ENCODE measurements around the gene IFFO2. TPM values are rescaled to one million over a fixed set of nuclear protein-coding genes. Genes with fewer than 3 reads are reported as not detected.

The IFFO2 gene
- total and polyA plus RNA-seq, 7 donors, result 1.2 to 35.0 (median 8.6) TPM

DNA sequence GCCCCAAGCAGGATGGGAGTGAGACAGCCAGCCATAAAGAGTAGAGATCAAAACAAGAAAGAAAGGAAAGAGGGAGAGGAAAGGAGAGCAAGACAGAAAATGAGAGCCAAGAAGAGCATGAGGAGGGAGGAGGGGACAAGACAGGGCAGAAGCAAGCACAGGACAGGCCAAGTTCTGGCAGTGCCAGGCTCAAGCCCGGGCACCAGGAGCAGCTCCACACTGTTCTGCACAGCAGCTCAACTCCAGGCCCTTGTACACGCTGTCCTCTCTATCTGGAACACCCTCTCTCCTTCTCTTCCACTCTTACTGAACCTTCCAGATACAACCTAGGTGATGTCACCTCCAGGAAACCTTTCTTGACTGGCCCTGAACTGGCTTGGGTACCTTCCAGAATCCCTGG, 11.7 kb downstream of the IFFO2 start:
- WGBS, 2 donors, result 51 to 82% methylated on average over 2 of the region's 2 CpGs
- TF ChIP-seq POLR2A (IDR thresholded peaks at IDR 0.05) (no peak), POLR2AphosphoS5 (IDR thresholded peaks at IDR 0.05) (peak in 2 of 4 donors; percentile 43 to 61), EP300 (IDR thresholded peaks at IDR 0.05) (peak in 1 of 4 donors; percentile 14)
- Histone ChIP-seq H3K27ac (peak overlapping the region; percentile 44 to 95 (median 81)), H3K4me3 (no peak overlapping the region), H3K4me1 (peaks cover 0 to 99% (median 94%) of the 10 kb centered on the region in 4 donors), H3K36me3 (no peaks in the 10 kb centered on the region), H3K9me3 (no peaks in the 10 kb centered on the region), H3K27me3 (no peaks in the 10 kb centered on the region)
- DNase-seq, result peak; percentile 85
- intact Hi-C loops (cut with DNase I), result no loop called here

DNA sequence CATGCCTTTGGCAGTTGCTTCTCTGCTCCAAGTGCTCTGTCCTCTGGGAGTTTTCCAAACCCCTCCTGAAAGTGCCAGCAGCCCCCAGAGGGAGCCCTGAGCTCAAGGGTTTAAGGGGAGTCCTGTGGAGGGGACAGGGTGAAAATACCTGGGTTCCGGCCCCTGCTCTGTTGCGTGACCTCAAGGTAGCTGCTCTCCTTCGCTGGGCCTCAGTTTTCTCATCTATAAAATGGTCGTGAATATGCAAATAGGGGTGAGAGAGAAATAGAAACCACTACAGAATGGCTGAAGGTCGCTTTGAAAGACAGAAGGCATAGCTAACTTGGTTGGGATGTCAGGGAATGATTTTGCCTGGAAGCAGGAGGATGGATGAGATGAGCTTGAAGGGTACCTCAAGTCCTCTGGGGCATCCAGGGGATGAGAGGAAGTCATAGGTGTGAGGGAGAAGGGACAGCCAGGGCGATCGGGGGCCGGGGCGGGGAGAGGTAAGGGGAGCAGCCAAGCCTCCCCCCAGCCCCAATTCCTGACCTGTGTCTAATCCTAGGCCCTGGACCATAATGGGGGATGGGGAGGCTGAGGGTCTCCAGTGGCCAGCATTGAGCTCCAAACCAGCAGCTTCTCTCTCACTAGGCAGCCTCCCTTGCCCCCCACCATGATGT, 12.4 kb downstream of the IFFO2 start:
- H3K27me3 ChIP-seq, result no peaks in the 10 kb centered on the region
- no peaks in the 10 kb centered on the region for H3K9me3 ChIP-seq
- H3K4me1 ChIP-seq, result peaks cover 0 to 99% (median 94%) of the 10 kb centered on the region in 4 donors
- no peak overlapping the region for H3K4me3 ChIP-seq
- no peaks in the 10 kb centered on the region for H3K36me3 ChIP-seq
- no peak for DNase-seq
- no peak for TF ChIP-seq POLR2AphosphoS5 (IDR thresholded peaks at IDR 0.05)
- TF ChIP-seq, protein P1, sequence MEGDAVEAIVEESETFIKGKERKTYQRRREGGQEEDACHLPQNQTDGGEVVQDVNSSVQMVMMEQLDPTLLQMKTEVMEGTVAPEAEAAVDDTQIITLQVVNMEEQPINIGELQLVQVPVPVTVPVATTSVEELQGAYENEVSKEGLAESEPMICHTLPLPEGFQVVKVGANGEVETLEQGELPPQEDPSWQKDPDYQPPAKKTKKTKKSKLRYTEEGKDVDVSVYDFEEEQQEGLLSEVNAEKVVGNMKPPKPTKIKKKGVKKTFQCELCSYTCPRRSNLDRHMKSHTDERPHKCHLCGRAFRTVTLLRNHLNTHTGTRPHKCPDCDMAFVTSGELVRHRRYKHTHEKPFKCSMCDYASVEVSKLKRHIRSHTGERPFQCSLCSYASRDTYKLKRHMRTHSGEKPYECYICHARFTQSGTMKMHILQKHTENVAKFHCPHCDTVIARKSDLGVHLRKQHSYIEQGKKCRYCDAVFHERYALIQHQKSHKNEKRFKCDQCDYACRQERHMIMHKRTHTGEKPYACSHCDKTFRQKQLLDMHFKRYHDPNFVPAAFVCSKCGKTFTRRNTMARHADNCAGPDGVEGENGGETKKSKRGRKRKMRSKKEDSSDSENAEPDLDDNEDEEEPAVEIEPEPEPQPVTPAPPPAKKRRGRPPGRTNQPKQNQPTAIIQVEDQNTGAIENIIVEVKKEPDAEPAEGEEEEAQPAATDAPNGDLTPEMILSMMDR (IDR thresholded peaks at IDR 0.05), result no peak
- TF ChIP-seq POLR2A (IDR thresholded peaks at IDR 0.05), result no peak
- TF ChIP-seq EP300 (IDR thresholded peaks at IDR 0.05), result no peak
- intact Hi-C loops (cut with DNase I), result no loop called here
- WGBS, 2 donors, result 88 to 90% methylated on average over 9 of the region's 9 CpGs
- H3K27ac ChIP-seq, result peak overlapping the region; percentile 44 to 95 (median 81)

DNA sequence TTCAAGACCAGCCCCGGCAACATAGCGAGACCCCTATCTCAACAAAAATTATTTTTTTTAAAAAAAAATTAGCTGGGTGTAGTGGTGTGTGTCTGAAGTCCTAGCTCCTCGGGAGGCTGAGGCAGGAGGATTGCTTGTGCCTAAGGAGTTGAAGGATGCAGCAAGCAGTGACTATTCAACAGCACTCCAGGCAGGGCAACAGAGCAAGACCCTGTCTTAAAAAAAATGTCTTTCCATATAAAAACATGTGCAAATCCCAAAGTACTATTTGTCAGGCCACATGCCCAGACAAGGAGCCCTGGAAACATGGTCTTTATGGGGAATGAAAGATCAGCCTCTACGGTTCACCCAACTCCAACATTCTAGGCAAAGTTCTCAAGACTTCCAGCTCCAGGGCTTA, 13.3 kb downstream of the IFFO2 start:
- WGBS, 2 donors, result 95 to 96% methylated on average over 4 of the region's 4 CpGs
- DNase-seq, result no peak
- intact Hi-C loops (cut with DNase I), result no loop called here
- Histone ChIP-seq H3K36me3 (no peaks in the 10 kb centered on the region), H3K4me3 (no peak overlapping the region), H3K27ac (peak overlapping the region in 1 of 4 donors; percentile 94), H3K9me3 (no peaks in the 10 kb centered on the region), H3K4me1 (peaks cover 0 to 99% (median 93%) of the 10 kb centered on the region in 4 donors), H3K27me3 (no peaks in the 10 kb centered on the region)
- TF ChIP-seq POLR2AphosphoS5 (IDR thresholded peaks at IDR 0.05), result no peak
- TF ChIP-seq, protein P1 (IDR thresholded peaks at IDR 0.05), result no peak
- no peak for TF ChIP-seq POLR2A (IDR thresholded peaks at IDR 0.05)
- TF ChIP-seq EP300 (IDR thresholded peaks at IDR 0.05), result no peak

DNA sequence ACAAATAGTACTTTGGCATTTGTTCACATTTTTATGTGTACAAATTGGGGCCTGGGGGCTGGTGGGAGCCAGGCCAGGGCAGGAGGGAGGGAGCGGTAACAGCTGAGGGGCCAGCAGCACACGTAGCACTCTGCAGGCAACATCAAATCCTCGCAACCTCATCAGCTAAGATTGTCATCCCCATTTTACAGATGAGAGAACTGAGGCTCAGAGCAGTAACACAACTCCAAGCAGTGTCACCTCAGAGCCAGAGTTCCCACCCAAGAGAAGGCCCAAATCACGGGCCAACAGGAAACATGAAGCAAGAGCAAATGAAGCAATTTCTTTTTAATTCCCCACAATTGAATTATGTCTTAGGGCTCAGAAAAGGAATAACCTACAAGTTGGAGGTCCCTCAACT, 14.1 kb downstream of the IFFO2 start:
- DNase-seq, result no peak
- Histone ChIP-seq H3K4me3 (no peak overlapping the region), H3K4me1 (peaks cover 0 to 99% (median 90%) of the 10 kb centered on the region in 4 donors), H3K9me3 (no peaks in the 10 kb centered on the region), H3K27ac (peak overlapping the region; percentile 35 to 94 (median 50)), H3K27me3 (no peaks in the 10 kb centered on the region), H3K36me3 (no peaks in the 10 kb centered on the region)
- 90 to 91% methylated on average over 4 of the region's 4 CpGs for WGBS, 2 donors
- no peak for TF ChIP-seq POLR2AphosphoS5 (IDR thresholded peaks at IDR 0.05)
- TF ChIP-seq POLR2A (IDR thresholded peaks at IDR 0.05), result no peak
- no peak for TF ChIP-seq EP300 (IDR thresholded peaks at IDR 0.05)
- TF ChIP-seq, protein P1 (IDR thresholded peaks at IDR 0.05), result no peak
- intact Hi-C loops (cut with DNase I), result no loop called here

DNA sequence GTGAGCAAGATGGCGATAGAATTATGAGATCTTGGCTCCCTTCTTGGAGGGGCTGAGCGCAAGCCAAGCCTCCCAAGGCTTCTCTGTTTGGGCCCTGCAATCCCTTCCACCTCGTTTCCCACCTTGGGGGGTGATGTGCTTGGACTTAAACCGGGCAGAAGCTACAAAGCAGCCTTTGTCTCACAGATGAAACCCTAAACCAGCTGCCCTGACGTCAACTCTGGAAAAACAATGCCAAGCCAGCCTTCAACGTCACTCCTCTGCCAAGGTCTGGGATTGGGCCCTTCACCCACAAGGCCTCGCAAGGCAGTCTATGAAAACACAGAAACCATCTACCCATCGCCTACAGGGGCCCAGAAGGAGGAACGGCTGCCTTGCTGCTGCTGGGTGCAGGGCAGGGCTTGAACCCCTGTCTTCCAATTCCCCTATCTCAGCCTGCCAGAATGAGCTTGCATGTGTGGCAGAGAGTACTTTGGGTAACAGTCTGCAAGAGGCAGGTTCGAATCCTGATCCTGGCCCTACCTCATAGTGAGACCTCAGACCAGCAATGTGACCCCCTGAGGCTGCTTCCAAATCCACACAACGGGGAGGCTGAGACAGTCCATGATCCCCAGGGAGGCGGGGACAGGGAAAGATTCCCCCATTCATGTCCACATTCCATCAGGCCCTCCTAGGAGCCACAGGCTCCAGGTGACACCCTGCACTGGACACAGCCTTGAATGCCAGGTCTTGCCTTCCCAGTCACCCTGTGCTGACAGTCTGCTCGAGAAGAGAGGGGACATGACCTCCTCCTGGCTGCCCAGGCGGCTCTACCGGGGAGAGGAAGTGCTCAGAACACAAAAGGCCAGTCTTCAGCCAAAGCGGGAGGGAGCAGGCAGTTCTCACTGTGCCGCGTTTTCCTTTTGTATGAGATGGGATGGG, 15.0 kb downstream of the IFFO2 start:
- WGBS, 2 donors, result 70 to 80% methylated on average over 18 of the region's 18 CpGs
- no peak overlapping the region for H3K4me3 ChIP-seq
- H3K27me3 ChIP-seq, result no peaks in the 10 kb centered on the region
- H3K27ac ChIP-seq, result peak overlapping the region; percentile 35 to 94 (median 50)
- intact Hi-C loops (cut with DNase I), result loop anchor here (2.0 kb wide), 1 partner anchor 17 kb away; no protein-coding TSS in a partner anchor
- H3K36me3 ChIP-seq, result no peaks in the 10 kb centered on the region
- DNase-seq, result no peak
- no peaks in the 10 kb centered on the region for H3K9me3 ChIP-seq
- peaks cover 0 to 99% (median 90%) of the 10 kb centered on the region in 4 donors for H3K4me1 ChIP-seq
- TF ChIP-seq, protein P1 (IDR thresholded peaks at IDR 0.05), result no peak
- peak in 1 of 4 donors; percentile 55 for TF ChIP-seq POLR2AphosphoS5 (IDR thresholded peaks at IDR 0.05)
- no peak for TF ChIP-seq EP300 (IDR thresholded peaks at IDR 0.05)
